GM18951 (cell line): Measurements from ENCODE around the gene PLCG2.
"Not testable (repeated sequence)": the region's sequence is repeated elsewhere in the genome, so short reads cannot be mapped to it uniquely, and the experiment has no call there.

Experiments
- POLR2A ChIP-seq: IDR thresholded peaks from 4 replicates; pipeline ENCODE4 v1.6.1; 2011; ENCODE audit warnings: mild to moderate bottlenecking; ENCODE audit not compliant: insufficient read length, insufficient read depth; ENCODE audit errors: extremely low read depth
- in situ Hi-C: fragments of 300-500 bp; cut with MboI; formaldehyde crosslinking; loops from one replicate; pipeline ENCODE4 v1.12.0; 2022; ENCODE audit warnings: low sequenced_read_pairs, mixed read lengths, inconsistent platforms; ENCODE audit not compliant: unreplicated experiment

Gene PLCG2

GRCh38 chr16:81987121-81987520 is 208.0 kb downstream of the PLCG2 start:
- in situ Hi-C loops: no loop called here
- TF ChIP-seq POLR2A: no peak

GRCh38 chr16:81987706-81988105 is 208.6 kb downstream of the PLCG2 start:
- no peak for TF ChIP-seq POLR2A
- in situ Hi-C loops: no loop called here

GRCh38 chr16:81992859-81993258 is 213.8 kb downstream of the PLCG2 start:
- in situ Hi-C loops: no loop called here
- no peak for TF ChIP-seq POLR2A

- no peak for TF ChIP-seq POLR2A
Observed at GRCh38 chr16:81994485-81994884, 215.4 kb downstream of the PLCG2 start.

GRCh38 chr16:81995651-81996050 is 216.6 kb downstream of the PLCG2 start:
- no peak for TF ChIP-seq POLR2A
- in situ Hi-C loops: no loop called here

More at GRCh38 chr16:81994485-81994884, 215.4 kb downstream of the PLCG2 start:
- in situ Hi-C loops: no loop called here

GRCh38 chr16:81996664-81997509 is 217.8 kb downstream of the PLCG2 start:
- TF ChIP-seq POLR2A: no peak
- in situ Hi-C loops: no loop called here

GRCh38 chr16:81997738-81998137 is 218.6 kb downstream of the PLCG2 start:
- in situ Hi-C loops: no loop called here
- no peak for TF ChIP-seq POLR2A

GRCh38 chr16:82002831-82003230 is 223.7 kb downstream of the PLCG2 start:
- in situ Hi-C loops: no loop called here

GRCh38 chr16:82004601-82005000 is 225.5 kb downstream of the PLCG2 start:
- TF ChIP-seq POLR2A: no peak
- in situ Hi-C loops: no loop called here

More at GRCh38 chr16:82002831-82003230, 223.7 kb downstream of the PLCG2 start:
- no peak for TF ChIP-seq POLR2A

GRCh38 chr16:82005027-82005830 is 226.1 kb downstream of the PLCG2 start:
- no peak for TF ChIP-seq POLR2A
- in situ Hi-C loops: no loop called here

GRCh38 chr16:82006036-82006435 is 226.9 kb downstream of the PLCG2 start:
- no peak for TF ChIP-seq POLR2A
- in situ Hi-C loops: no loop called here

- no peak for TF ChIP-seq POLR2A
- in situ Hi-C loops: no loop called here
Observed at GRCh38 chr16:82007189-82007588, 228.1 kb downstream of the PLCG2 start.

- in situ Hi-C loops: no loop called here
- TF ChIP-seq POLR2A: no peak
Observed at GRCh38 chr16:82008957-82009592, 230.0 kb downstream of the PLCG2 start.

- in situ Hi-C loops: not testable (repeated sequence)
Observed at GRCh38 chr16:82009789-82010188, 230.7 kb downstream of the PLCG2 start.

GRCh38 chr16:82010649-82011048 is 231.6 kb downstream of the PLCG2 start:
- in situ Hi-C loops: no loop called here
- no peak for TF ChIP-seq POLR2A
